Esophagus muscularis mucosa (tissue), 4 donors: ENCODE measurements around the gene KMT2E.
"Not testable (repeated sequence)": the region's sequence is repeated elsewhere in the genome, so short reads cannot be mapped to it uniquely, and the experiment has no call there.

Source experiments
- EP300 ChIP-seq: sonication (generic); formaldehyde crosslinking; IDR thresholded peaks from one replicate; pipeline ENCODE4 v1.6.1; 2017; ENCODE audit warnings: antibody characterized with exemption
- POLR2A ChIP-seq: fragments of 450-650 bp; IDR thresholded peaks from one replicate; pipeline ENCODE4 v1.6.1; 2017; ENCODE audit warnings: antibody characterized with exemption, moderate library complexity, mild to moderate bottlenecking, low read depth
- POLR2AphosphoS5 ChIP-seq, 2 donors: sonication (generic); formaldehyde crosslinking; IDR thresholded peaks; one replicate each; pipeline ENCODE4 v1.6.1; 2017; ENCODE audit warnings: antibody characterized with exemption in 2 of 2
- TF ChIP-seq, protein P1 (sequence below), 3 experiments: fragments of 200-600 bp in 2 of 3; fragments of 450-650 bp in 1 of 3; sonication (generic) in 2 of 3; IDR thresholded peaks; one replicate each; pipeline ENCODE4 v1.5.1; 2017 to 2019; ENCODE audit warnings: antibody characterized with exemption in 3 of 3, mild to moderate bottlenecking in 2 of 3, moderate library complexity in 1 of 3

DNA sequence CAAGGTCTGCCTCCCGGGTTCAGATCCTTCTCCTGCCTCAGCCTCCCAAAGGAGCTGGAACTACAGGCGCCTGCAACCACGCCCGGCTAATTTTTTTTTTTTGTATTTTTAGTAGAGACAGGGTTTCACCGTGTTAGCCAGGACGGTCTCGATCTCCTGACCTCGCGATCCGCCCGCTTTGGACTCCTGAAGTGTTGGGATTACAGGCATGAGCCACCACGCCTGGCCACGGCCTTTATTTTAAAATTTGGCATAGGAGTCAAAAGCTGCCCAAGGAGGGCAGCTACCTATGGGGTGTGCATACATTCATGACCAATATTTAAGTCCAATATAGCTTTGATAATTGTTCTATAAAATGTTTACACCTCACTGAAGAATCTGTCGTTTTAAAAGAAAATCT lies 26.6 kb upstream of the KMT2E start:
- TF ChIP-seq, protein P1, sequence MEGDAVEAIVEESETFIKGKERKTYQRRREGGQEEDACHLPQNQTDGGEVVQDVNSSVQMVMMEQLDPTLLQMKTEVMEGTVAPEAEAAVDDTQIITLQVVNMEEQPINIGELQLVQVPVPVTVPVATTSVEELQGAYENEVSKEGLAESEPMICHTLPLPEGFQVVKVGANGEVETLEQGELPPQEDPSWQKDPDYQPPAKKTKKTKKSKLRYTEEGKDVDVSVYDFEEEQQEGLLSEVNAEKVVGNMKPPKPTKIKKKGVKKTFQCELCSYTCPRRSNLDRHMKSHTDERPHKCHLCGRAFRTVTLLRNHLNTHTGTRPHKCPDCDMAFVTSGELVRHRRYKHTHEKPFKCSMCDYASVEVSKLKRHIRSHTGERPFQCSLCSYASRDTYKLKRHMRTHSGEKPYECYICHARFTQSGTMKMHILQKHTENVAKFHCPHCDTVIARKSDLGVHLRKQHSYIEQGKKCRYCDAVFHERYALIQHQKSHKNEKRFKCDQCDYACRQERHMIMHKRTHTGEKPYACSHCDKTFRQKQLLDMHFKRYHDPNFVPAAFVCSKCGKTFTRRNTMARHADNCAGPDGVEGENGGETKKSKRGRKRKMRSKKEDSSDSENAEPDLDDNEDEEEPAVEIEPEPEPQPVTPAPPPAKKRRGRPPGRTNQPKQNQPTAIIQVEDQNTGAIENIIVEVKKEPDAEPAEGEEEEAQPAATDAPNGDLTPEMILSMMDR (IDR thresholded peaks at IDR 0.05): not testable (repeated sequence)
- TF ChIP-seq POLR2AphosphoS5 (IDR thresholded peaks at IDR 0.05); EP300; POLR2A: not testable (repeated sequence)
